Heart left ventricle (tissue), 13 donors: ENCODE results near the gene RASGEF1C.

Source experiments
- CTCF ChIP-seq, 12 donors: fragments of 200-600 bp; sonication (generic) in 4 of 12; IDR thresholded peaks; one replicate each; pipeline versions ENCODE4 v1.5.0 to v1.8.0; 2018 to 2022; ENCODE audit warnings: antibody characterized with exemption in 12 of 12, mild to moderate bottlenecking in 5 of 12
- POLR2A ChIP-seq, 2 donors: fragments of 450-650 bp; IDR thresholded peaks; one replicate each; pipeline ENCODE4 v1.6.1; 2017; ENCODE audit warnings: antibody characterized with exemption in 2 of 2, mild to moderate bottlenecking in 2 of 2, moderate library complexity in 2 of 2
- donor health status: ischemic (EF 13 %, LVEDD 7.1; RV severe dilation, severe dysfunction).
- donor health status: DM: no; HTN: yes; CAD: no.
- donor health status: DM: no; HTN: no; CAD: no.
- donor health status: ischemic (EF 25% LVEDD 6.9; RV normal size, moderate dysfunction).
- donor health status: ischemic (EF 25% LVEDD 5.7; RV mildly dilated, moderate dysfunction).
- donor health status: ischemic (EF 35%, LVEDD 5.7; RV mildly dilated, moderate dysfunction).
- donor health status: nonischemic (EF 11% LVEDD 7.7; RV severe dilation, severe dysfunction).
- donor health status: DM: yes; HTN: yes; CAD: no.
- donor health status: PGD.
- donor health status: ischemic (EF 29% LVEDD 5.4; RV normal size, mild dysfunction).
- donor health status: nonischemic (EF 23%, LVEDD 6.1; RV moderate dilation, normal function).

- TF ChIP-seq CTCF (IDR thresholded peaks at IDR 0.05): no peak
- no peak for TF ChIP-seq POLR2A (IDR thresholded peaks at IDR 0.05)
Observed at GRCh38 chr5:180093651-180094382, 115.2 kb downstream of the RASGEF1C start.
